Coronary artery (tissue), 2 donors: ENCODE data around the gene EPHB2.
"Not testable (repeated sequence)": the region's sequence is repeated elsewhere in the genome, so short reads cannot be mapped to it uniquely, and the experiment has no call there.

Experiments
- DNase-seq: peaks from one replicate; pipeline ENCODE4 v3.0.0-alpha.2; 2017; ENCODE audit warnings: low spot score
- H3K27ac ChIP-seq, 2 donors: fragments of 200-600 bp; sonication (generic); one replicate each; pipeline ENCODE4 v1.5.1; 2016 to 2019
- H3K4me3 ChIP-seq: fragments of 200-600 bp; sonication (generic); 2 replicates; pipeline ENCODE4 v1.5.1; 2016; ENCODE audit warnings: mild to moderate bottlenecking, moderate library complexity
- TF ChIP-seq, protein P1 (sequence below): fragments of 200-600 bp; sonication (generic); IDR thresholded peaks from one replicate; pipeline ENCODE4 v1.5.1; 2019; ENCODE audit warnings: antibody characterized with exemption

Gene EPHB2

DNA sequence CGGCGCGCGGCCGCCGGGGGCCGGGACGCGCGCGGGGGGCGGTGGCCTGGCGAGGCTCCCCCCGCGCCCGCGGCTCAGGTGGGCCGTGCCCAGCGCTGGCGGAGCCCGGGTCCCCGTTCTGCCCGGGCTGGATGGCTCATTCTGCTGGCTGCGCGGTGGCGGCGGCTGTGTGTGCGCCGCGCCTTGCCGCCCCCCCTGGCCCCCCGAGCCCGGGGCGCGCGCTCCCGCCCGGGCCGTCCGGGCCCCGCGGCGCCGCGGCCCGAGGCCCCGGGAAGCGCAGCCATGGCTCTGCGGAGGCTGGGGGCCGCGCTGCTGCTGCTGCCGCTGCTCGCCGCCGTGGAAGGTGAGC, at the start of gene EPHB2:
Gene EPHB2 (plus strand): TSS at position 139 of the 349 bp plus-strand sequence. CDS start 144 bp downstream, at position 283.
- TF ChIP-seq, protein P1, sequence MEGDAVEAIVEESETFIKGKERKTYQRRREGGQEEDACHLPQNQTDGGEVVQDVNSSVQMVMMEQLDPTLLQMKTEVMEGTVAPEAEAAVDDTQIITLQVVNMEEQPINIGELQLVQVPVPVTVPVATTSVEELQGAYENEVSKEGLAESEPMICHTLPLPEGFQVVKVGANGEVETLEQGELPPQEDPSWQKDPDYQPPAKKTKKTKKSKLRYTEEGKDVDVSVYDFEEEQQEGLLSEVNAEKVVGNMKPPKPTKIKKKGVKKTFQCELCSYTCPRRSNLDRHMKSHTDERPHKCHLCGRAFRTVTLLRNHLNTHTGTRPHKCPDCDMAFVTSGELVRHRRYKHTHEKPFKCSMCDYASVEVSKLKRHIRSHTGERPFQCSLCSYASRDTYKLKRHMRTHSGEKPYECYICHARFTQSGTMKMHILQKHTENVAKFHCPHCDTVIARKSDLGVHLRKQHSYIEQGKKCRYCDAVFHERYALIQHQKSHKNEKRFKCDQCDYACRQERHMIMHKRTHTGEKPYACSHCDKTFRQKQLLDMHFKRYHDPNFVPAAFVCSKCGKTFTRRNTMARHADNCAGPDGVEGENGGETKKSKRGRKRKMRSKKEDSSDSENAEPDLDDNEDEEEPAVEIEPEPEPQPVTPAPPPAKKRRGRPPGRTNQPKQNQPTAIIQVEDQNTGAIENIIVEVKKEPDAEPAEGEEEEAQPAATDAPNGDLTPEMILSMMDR = no peak
- Histone ChIP-seq H3K4me3 (peak within 1 kb of the TSS; percentile 81), H3K27ac (peak within 1 kb of the TSS in 1 of 2 donors; percentile 68)
- DNase-seq = no peak

DNA sequence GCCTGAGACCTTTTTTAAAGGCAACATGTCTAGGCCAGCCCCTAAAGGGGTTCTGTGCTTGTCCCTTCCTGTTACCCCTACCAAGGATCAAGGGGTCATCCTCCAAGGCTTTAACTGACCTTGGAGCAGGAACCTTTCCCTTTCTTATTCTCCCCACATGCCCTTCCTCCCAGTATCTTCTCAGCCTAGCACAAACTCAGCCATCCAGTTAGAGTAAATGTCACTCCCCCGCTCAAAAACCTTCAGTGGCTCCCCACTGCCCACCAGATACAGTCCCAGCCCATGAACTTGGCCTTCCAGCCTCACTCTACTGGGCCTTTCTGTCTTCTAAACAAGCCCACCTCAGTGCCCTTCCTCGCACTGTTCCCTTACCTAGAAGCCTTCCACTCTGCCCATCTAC, 48.8 kb upstream of the EPHB2 start:
- no peak overlapping the region for H3K27ac ChIP-seq
- TF ChIP-seq, protein P1 = no peak
- no peak for DNase-seq
- H3K4me3 ChIP-seq = no peak overlapping the region

DNA sequence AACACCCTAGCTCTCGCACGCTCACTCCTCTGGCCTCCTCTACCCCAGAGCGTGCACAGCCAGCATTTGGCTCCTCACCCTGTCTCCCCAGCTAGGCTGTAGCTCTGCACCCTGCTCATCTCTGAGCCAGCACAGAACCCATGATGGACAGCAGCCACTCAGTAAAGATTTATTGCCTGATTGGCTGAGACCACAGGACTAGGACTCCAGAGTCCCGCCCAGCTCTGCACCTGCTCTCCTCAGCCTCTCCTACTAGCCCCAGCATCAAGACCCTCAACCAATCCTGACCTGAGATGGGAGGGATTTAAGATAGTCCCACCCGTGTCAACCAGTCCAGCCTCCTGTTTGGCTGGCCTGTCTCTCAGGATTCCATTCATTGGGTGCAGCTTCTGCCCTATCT, 48.3 kb upstream of the EPHB2 start:
- TF ChIP-seq, protein P1 = no peak
- no peak for DNase-seq

DNA sequence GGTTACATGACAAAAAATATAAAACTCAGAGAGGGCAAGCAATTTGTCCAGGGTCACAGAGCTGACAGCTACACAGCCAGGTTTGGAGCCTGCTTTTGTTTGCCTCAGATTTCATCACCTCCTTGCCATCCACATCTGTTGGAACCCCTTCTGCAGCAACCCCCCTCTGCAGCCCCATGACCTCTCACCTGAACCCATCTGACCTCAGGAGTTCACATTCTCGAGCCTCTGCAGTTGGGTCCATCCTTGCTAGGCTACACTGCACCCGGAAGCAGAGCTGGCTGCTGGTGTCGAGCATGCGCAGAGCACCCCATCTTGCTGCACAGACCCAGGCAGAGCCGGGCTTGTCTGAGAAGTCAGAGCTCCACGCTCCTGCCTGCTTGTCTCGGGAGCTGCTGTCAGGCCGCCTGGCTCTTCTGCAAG, 47.6 kb upstream of the EPHB2 start:
- TF ChIP-seq, protein P1 = no peak
- Histone ChIP-seq H3K4me3 (no peak overlapping the region), H3K27ac (no peak overlapping the region)
- DNase-seq = no peak

More for the DNA sequence above, 48.3 kb upstream of the EPHB2 start:
- H3K27ac ChIP-seq = no peak overlapping the region
- no peak overlapping the region for H3K4me3 ChIP-seq

DNA sequence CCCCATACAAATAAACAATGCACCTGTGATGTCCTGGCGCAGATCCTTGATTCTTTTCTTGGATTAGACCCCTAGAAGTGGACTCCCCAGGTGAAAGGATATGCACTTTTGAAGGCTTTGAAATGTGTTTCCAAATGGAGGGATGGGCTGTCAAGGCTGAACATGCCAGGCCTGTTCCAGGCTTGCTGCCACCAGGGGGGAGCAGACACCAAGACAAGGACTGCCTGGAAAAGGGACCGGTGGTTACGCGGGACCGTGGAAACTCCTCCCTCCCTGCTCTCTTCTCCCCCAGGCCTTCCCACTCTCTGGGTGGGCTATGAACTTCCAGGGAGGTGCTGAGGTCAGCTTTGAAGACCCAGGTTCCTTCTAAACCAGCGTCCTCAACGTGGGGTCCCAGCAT, 44.9 kb upstream of the EPHB2 start:
- TF ChIP-seq, protein P1 = no peak
- Histone ChIP-seq H3K4me3 (no peak overlapping the region), H3K27ac (no peak overlapping the region)
- no peak for DNase-seq

DNA sequence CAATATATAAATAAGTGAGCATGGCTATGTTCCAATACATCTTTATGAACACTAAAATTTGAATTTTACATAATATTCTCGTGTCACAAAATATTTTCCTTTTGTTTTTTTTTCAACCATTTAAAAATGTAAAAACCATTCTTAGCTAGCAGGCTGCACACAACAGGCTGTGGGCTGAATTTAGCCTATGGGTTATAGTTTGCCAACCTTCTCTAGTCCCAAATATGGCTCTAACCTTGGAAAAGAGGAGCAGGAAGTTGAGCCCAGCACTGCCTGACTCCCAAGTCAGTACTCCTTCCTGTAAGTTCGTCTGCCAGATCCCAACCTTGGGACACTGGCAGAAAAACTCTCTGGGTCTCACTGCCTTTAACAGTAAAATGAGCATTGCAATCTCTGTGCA, 44.2 kb upstream of the EPHB2 start:
- Histone ChIP-seq H3K27ac (no peak overlapping the region), H3K4me3 (no peak overlapping the region)
- TF ChIP-seq, protein P1 = no peak
- DNase-seq = no peak

DNA sequence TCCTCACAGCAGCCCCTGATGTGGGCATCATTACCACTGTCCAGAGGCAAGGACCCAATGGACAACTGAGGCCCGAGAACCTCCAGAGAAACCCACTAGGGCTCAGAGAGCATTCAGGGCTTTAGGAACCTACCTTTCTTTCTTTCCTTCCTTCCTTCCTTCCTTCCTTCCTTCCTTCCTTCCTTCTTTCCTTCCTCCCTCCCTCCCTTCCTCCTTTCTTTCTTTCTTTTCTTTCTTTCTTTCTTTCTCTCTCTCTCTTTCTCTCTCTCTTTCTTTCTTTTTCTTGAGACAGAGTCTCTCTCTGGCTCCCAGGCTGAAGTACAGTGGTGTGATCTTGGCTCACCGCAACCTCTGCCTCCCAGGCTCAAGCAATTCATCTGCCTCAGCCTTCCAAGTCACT, 41.8 kb upstream of the EPHB2 start:
- not testable (repeated sequence) for H3K27ac ChIP-seq, DNase-seq, H3K4me3 ChIP-seq
